Progenitor cell of endocrine pancreas (in vitro differentiated cells): ENCODE results near the gene PGM5. TPM values are rescaled to one million over a fixed set of nuclear protein-coding genes. Genes with fewer than 3 reads are reported as not detected.

ENCODE experiments used
- DNase-seq: peaks from one replicate; pipeline ENCODE4 v3.0.0; 2021; ENCODE audit warnings: low spot score; ENCODE audit not compliant: unreplicated experiment
- H3K27ac Mint-ChIP-seq: 2 replicates; pipeline ENCODE4 v1.8.0; 2021; ENCODE audit warnings: mild to moderate bottlenecking, moderate library complexity, mixed read lengths
- H3K27me3 Mint-ChIP-seq: 2 replicates; pipeline ENCODE4 v1.8.0; 2021; ENCODE audit warnings: mixed read lengths
- H3K36me3 Mint-ChIP-seq: 2 replicates; pipeline ENCODE4 v1.8.0; 2022; ENCODE audit warnings: mixed read lengths; ENCODE audit not compliant: insufficient read depth
- H3K4me1 Mint-ChIP-seq: 2 replicates; pipeline ENCODE4 v1.8.0; 2021; ENCODE audit warnings: low read depth, mixed read lengths
- H3K4me3 Mint-ChIP-seq: 2 replicates; pipeline ENCODE4 v1.8.0; 2021; ENCODE audit warnings: low read depth, mild to moderate bottlenecking, moderate library complexity, mixed read lengths
- H3K9me3 Mint-ChIP-seq: 2 replicates; pipeline ENCODE4 v1.8.0; 2021; ENCODE audit warnings: low read depth, mixed read lengths
- CTCF ChIP-seq: fragments of 200-600 bp; sonication (generic); IDR thresholded peaks from one replicate; pipeline ENCODE4 v1.5.0; 2021; ENCODE audit warnings: antibody characterized with exemption, mild to moderate bottlenecking; ENCODE audit not compliant: unreplicated experiment
- total RNA-seq: library from RNA; stranded (reverse); gene quantifications from 2 replicates; pipeline ENCODE4 v1.2.1, GENCODE V29; 2021

The PGM5 gene
- total RNA-seq, 1 donor from 2014 or later = 3.9 TPM

GRCh38 chr9:68493958-68494577 lies 137.7 kb downstream of the PGM5 start:
- H3K27ac Mint-ChIP-seq = no peak overlapping the region
- no peak for DNase-seq
- no peaks in the 10 kb centered on the region for H3K9me3 Mint-ChIP-seq
- no peak overlapping the region for H3K4me3 Mint-ChIP-seq
- no peak for TF ChIP-seq CTCF
- no peaks in the 10 kb centered on the region for H3K4me1 Mint-ChIP-seq
- H3K27me3 Mint-ChIP-seq = peaks cover 46% of the 10 kb centered on the region
- no peaks in the 10 kb centered on the region for H3K36me3 Mint-ChIP-seq

- no peaks in the 10 kb centered on the region for H3K4me1 Mint-ChIP-seq
- no peak overlapping the region for H3K27ac Mint-ChIP-seq
- DNase-seq = no peak
- TF ChIP-seq CTCF = no peak
- H3K36me3 Mint-ChIP-seq = no peaks in the 10 kb centered on the region
- peaks cover 47% of the 10 kb centered on the region for H3K27me3 Mint-ChIP-seq
- H3K9me3 Mint-ChIP-seq = no peaks in the 10 kb centered on the region
- no peak overlapping the region for H3K4me3 Mint-ChIP-seq
These were observed 138.8 kb downstream of the PGM5 start for GRCh38 chr9:68495247-68495646.

GRCh38 chr9:68496356-68496755 lies 139.9 kb downstream of the PGM5 start:
- Mint-ChIP-seq H3K4me1 (peaks cover 7% of the 10 kb centered on the region), H3K36me3 (no peaks in the 10 kb centered on the region), H3K9me3 (no peaks in the 10 kb centered on the region), H3K27ac (no peak overlapping the region), H3K4me3 (no peak overlapping the region), H3K27me3 (peaks cover 43% of the 10 kb centered on the region)
- no peak for DNase-seq
- no peak for TF ChIP-seq CTCF

GRCh38 chr9:68497629-68498028 lies 141.2 kb downstream of the PGM5 start:
- Mint-ChIP-seq H3K9me3 (no peaks in the 10 kb centered on the region), H3K36me3 (no peaks in the 10 kb centered on the region), H3K27me3 (peaks cover 37% of the 10 kb centered on the region), H3K4me1 (peaks cover 7% of the 10 kb centered on the region), H3K4me3 (no peak overlapping the region), H3K27ac (no peak overlapping the region)
- DNase-seq = no peak
- no peak for TF ChIP-seq CTCF

- TF ChIP-seq CTCF = no peak
- H3K4me1 Mint-ChIP-seq = peaks cover 7% of the 10 kb centered on the region
- DNase-seq = no peak
- H3K9me3 Mint-ChIP-seq = no peaks in the 10 kb centered on the region
- no peak overlapping the region for H3K4me3 Mint-ChIP-seq
- peaks cover 30% of the 10 kb centered on the region for H3K27me3 Mint-ChIP-seq
- H3K27ac Mint-ChIP-seq = no peak overlapping the region
- H3K36me3 Mint-ChIP-seq = no peaks in the 10 kb centered on the region
These were observed 142.4 kb downstream of the PGM5 start for GRCh38 chr9:68498816-68499215.
